HCT116 (cell line): ENCODE results near the gene GJD3. TPM values are rescaled to one million over a fixed set of nuclear protein-coding genes. Genes with fewer than 3 reads are reported as not detected.

Experiments
- ATAC-seq: fragments of 200-7000 bp; cut with Tn5 transposase; 2 replicates; pipeline ENCODE4 v1.9.1; 2020; ENCODE audit warnings: mild to moderate bottlenecking, moderate library complexity
- BruUV-seq: library from RNA; stranded (reverse); fragments of 400-500 nt; replicated peaks from 2 replicates; lab custom pipeline; 2021; lab: Mats Ljungman, UMichigan
- CTCF ChIA-PET: fragments of 300-600 bp; sonication (Branson Sonifier 250); formaldehyde crosslinking; loops from one replicate; lab custom pipeline; 2021; ENCODE audit warnings: antibody characterized with exemption; lab: Charles Lee
- POLR2A ChIA-PET: fragments of 300-600, 350-600 bp; sonication (Branson Sonifier 250); formaldehyde crosslinking; loops from one replicate; lab custom pipeline; 2021; ENCODE audit warnings: antibody characterized with exemption; lab: Charles Lee
- RAD21 ChIA-PET, 2 experiments: fragments of 300-600 bp; sonication (Branson Sonifier 250); formaldehyde crosslinking; loops; one replicate each; lab custom pipeline; 2023; ENCODE audit warnings: low total read pairs in 2 of 2; ENCODE audit not compliant: uncharacterized antibody in 2 of 2, unreplicated experiment in 2 of 2, low non-redundant PET in 1 of 2; lab: Charles Lee
- DNase-seq: peaks from one replicate; pipeline ENCODE4 v3.0.0-alpha.2; 2010; ENCODE audit warnings: low read depth, low spot score
- H2AFZ ChIP-seq: fragments of 200-600 bp; shearing (Covaris generic), sonication (generic); 2 replicates; pipeline ENCODE4 v1.6.1; 2017; ENCODE audit warnings: low read depth, mixed run types, mixed read lengths, antibody characterized with exemption, low read length; ENCODE audit not compliant: poor library complexity, severe bottlenecking
- H3K27ac ChIP-seq: 2 replicates; pipeline ENCODE4 v1.5.1; 2012; ENCODE audit warnings: low read depth, low read length
- H3K27me3 ChIP-seq: fragments of 200-600 bp; sonication (generic); 2 replicates; pipeline ENCODE4 v1.6.1; 2016; ENCODE audit warnings: mixed run types, low read length, mixed read lengths; ENCODE audit not compliant: insufficient read depth
- H3K36me3 ChIP-seq, 2 experiments: fragments of 200-500 bp in 1 of 2; fragments of 200-600 bp in 1 of 2; sonication (Bioruptor generic) in 1 of 2; sonication (generic) in 1 of 2; 2 replicates each; pipeline versions ENCODE4 v1.5.1 to v1.6.1; 2014 to 2016; ENCODE audit warnings: low read length in 2 of 2, inconsistent platforms in 1 of 2, mixed read lengths in 1 of 2, mixed run types in 1 of 2; ENCODE audit not compliant: insufficient read depth in 2 of 2, control insufficient read depth in 1 of 2
- H3K4me1 ChIP-seq, 2 experiments: fragments of 200-600 bp in 1 of 2; sonication (generic) in 1 of 2; 2 replicates each; pipeline versions ENCODE4 v1.5.1 to v1.6.1; 2012 to 2017; ENCODE audit warnings: low read length in 2 of 2, inconsistent platforms in 1 of 2, mild to moderate bottlenecking in 1 of 2, mixed read lengths in 1 of 2, mixed run types in 1 of 2, moderate library complexity in 1 of 2; ENCODE audit not compliant: insufficient read depth in 2 of 2, control insufficient read depth in 1 of 2
- H3K4me2 ChIP-seq: fragments of 200-600 bp; sonication (generic); 2 replicates; pipeline ENCODE4 v1.6.1; 2017; ENCODE audit warnings: mixed run types, low read length, mixed read lengths
- H3K4me3 ChIP-seq, 2 experiments: fragments of 200-600 bp in 1 of 2; sonication (generic) in 1 of 2; replicated peaks in 1 of 2; 2 replicates each; pipeline ENCODE4 v1.5.1; 2011 to 2016; ENCODE audit warnings: low read length in 2 of 2, control low read depth in 1 of 2, low read depth in 1 of 2, mild to moderate bottlenecking in 1 of 2, mixed read lengths in 1 of 2, mixed run types in 1 of 2
- H3K79me2 ChIP-seq: fragments of 200-600 bp; sonication (generic); 2 replicates; pipeline ENCODE4 v1.6.1; 2017; ENCODE audit warnings: mild to moderate bottlenecking, mixed run types, low read length, moderate library complexity, mixed read lengths; ENCODE audit not compliant: insufficient read depth
- H3K9ac ChIP-seq: fragments of 200-600 bp; sonication (generic); 2 replicates; pipeline ENCODE4 v1.6.1; 2016; ENCODE audit warnings: low read length, mixed read lengths
- H3K9me2 ChIP-seq: fragments of 200-600 bp; sonication (generic), shearing (Covaris generic); 2 replicates; pipeline ENCODE4 v1.6.1; 2017; ENCODE audit warnings: mixed run types, mild to moderate bottlenecking, moderate library complexity; ENCODE audit not compliant: insufficient read depth
- H3K9me3 ChIP-seq, 2 experiments: fragments of 200-500 bp in 1 of 2; fragments of 200-600 bp in 1 of 2; sonication (Bioruptor generic) in 1 of 2; sonication (generic) in 1 of 2; 2 replicates each; pipeline ENCODE4 v1.6.1; 2014 to 2017; ENCODE audit warnings: low read length in 2 of 2, mixed read lengths in 2 of 2, inconsistent platforms in 1 of 2, low read depth in 1 of 2, mild to moderate bottlenecking in 1 of 2, mixed run types in 1 of 2, moderate library complexity in 1 of 2; ENCODE audit not compliant: control insufficient read depth in 1 of 2, insufficient read depth in 1 of 2
- H4K20me1 ChIP-seq: fragments of 200-600 bp; sonication (generic), shearing (Covaris generic); 2 replicates; pipeline ENCODE4 v1.6.1; 2017; ENCODE audit warnings: mixed run types, mild to moderate bottlenecking, moderate library complexity; ENCODE audit not compliant: insufficient read depth
- CBX3 ChIP-seq: IDR thresholded peaks from 2 replicates; pipeline ENCODE4 v1.6.1; 2012; ENCODE audit warnings: low read depth
- CEBPB ChIP-seq: IDR thresholded peaks from 2 replicates; pipeline ENCODE4 v1.6.1; 2012; ENCODE audit warnings: low read depth
- EGR1 ChIP-seq: IDR thresholded peaks from 2 replicates; pipeline ENCODE4 v1.6.1; 2012; ENCODE audit warnings: low read depth
- EZH2 ChIP-seq: fragments of 200-600 bp; sonication (generic); IDR thresholded peaks from 2 replicates; pipeline ENCODE4 v1.6.1; 2017; ENCODE audit warnings: antibody characterized with exemption, mixed run types
- EZH2phosphoT487 ChIP-seq: fragments of 200-600 bp; IDR thresholded peaks from 2 replicates; pipeline ENCODE4 v1.6.1; 2018; ENCODE audit warnings: antibody characterized with exemption, borderline replicate concordance
- FOSL1 ChIP-seq: IDR thresholded peaks from 2 replicates; pipeline ENCODE4 v1.6.1; 2012; ENCODE audit warnings: low read depth
- JUND ChIP-seq: IDR thresholded peaks from 2 replicates; pipeline ENCODE4 v1.6.1; 2012
- POLR2A ChIP-seq: IDR thresholded peaks from 2 replicates; pipeline ENCODE4 v1.7.0; 2011; ENCODE audit warnings: borderline replicate concordance; ENCODE audit not compliant: insufficient read depth, insufficient read length; ENCODE audit errors: extremely low read depth
- RAD21 ChIP-seq: IDR thresholded peaks from 2 replicates; pipeline ENCODE4 v1.6.1; 2012; ENCODE audit warnings: low read depth, mild to moderate bottlenecking
- REST ChIP-seq: IDR thresholded peaks from 2 replicates; pipeline ENCODE4 v1.6.1; 2012; ENCODE audit warnings: low read depth
- SP1 ChIP-seq: IDR thresholded peaks from 2 replicates; pipeline ENCODE4 v1.6.1; 2012; ENCODE audit warnings: low read depth
- TCF7L2 ChIP-seq: IDR thresholded peaks from 2 replicates; pipeline ENCODE4 v1.7.0; 2011; ENCODE audit warnings: borderline replicate concordance, inconsistent platforms; ENCODE audit not compliant: insufficient read depth, insufficient read length; ENCODE audit errors: extremely low read depth
- YY1 ChIP-seq: IDR thresholded peaks from 2 replicates; pipeline ENCODE4 v1.6.1; 2011; ENCODE audit warnings: low read length, low read depth, moderate library complexity, mild to moderate bottlenecking; ENCODE audit not compliant: insufficient replicate concordance; ENCODE audit errors: extremely low read depth
- intact Hi-C: fragments of 100-400 bp; cut with micrococcal nuclease; formaldehyde crosslinking; loops from 2 replicates; pipeline ENCODE4 v1.10.0; 2022
- total RNA-seq: library from RNA; stranded (reverse); gene quantifications from one replicate; pipeline ENCODE4 v1.2.1, GENCODE V29; 2021; ENCODE audit not compliant: unreplicated experiment
- TF ChIP-seq, protein P1 (sequence below): IDR thresholded peaks from 2 replicates; pipeline ENCODE4 v1.6.1; 2012
- TF ChIP-seq, protein P2 (sequence below): IDR thresholded peaks from 2 replicates; pipeline ENCODE4 v1.6.1; 2012

GJD3 gene
- total RNA-seq, 1 experiment from 2014 or later, result not detected

- BruUV-seq, result no TSS peak
- CTCF ChIA-PET, result no interaction called here
- ATAC-seq (no peak), DNase-seq (no peak)
- Histone ChIP-seq H3K4me1 (no peaks in the 10 kb centered on the region), H3K9ac (no peak overlapping the region), H3K27me3 (no peaks in the 10 kb centered on the region), H3K36me3 (no peaks in the 10 kb centered on the region), H4K20me1 (no peaks in the 10 kb centered on the region), H3K9me2 (no peaks in the 10 kb centered on the region), H3K4me2 (no peak overlapping the region), H3K9me3 (no peaks in the 10 kb centered on the region), H3K4me3 (no peak overlapping the region), H3K27ac (no peak overlapping the region), H2AFZ (no peak overlapping the region), H3K79me2 (no peaks in the 10 kb centered on the region)
- RAD21 ChIA-PET, result no interaction called here
- intact Hi-C loops, result no loop called here
- POLR2A ChIA-PET, result no interaction called here
- TF ChIP-seq JUND (no peak), YY1 (no peak), RAD21 (no peak), CBX3 (no peak), POLR2A (no peak), FOSL1 (no peak), SP1 (no peak), EGR1 (no peak), CEBPB (no peak), TCF7L2 (no peak), EZH2 (no peak), EZH2phosphoT487 (no peak), REST (no peak)
- TF ChIP-seq, protein P1, sequence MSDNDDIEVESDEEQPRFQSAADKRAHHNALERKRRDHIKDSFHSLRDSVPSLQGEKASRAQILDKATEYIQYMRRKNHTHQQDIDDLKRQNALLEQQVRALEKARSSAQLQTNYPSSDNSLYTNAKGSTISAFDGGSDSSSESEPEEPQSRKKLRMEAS, result no peak
- TF ChIP-seq, protein P2, sequence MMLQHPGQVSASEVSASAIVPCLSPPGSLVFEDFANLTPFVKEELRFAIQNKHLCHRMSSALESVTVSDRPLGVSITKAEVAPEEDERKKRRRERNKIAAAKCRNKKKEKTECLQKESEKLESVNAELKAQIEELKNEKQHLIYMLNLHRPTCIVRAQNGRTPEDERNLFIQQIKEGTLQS, result no peak
Measured at GRCh38 chr17:40372031-40372430, 7.5 kb upstream of the GJD3 start.
